ENCODE results near the gene RBM26. TPM values are rescaled to one million over a fixed set of nuclear protein-coding genes. Genes with fewer than 3 reads are reported as not detected.

Gene RBM26
- total and polyA plus RNA-seq, 3 donors from 2014 or later, result 37.6 to 67.5 (median 66.1) TPM

- DNase-seq, result no peak
- H3K27ac ChIP-seq, result no peak overlapping the region
- H3K27me3 ChIP-seq, result no peaks in the 10 kb centered on the region
- H3K4me1 ChIP-seq, result no peaks in the 10 kb centered on the region
- TF ChIP-seq CTCF (IDR thresholded peaks at IDR 0.05), result no peak
- no peak for TF ChIP-seq POLR2A (IDR thresholded peaks at IDR 0.05)
- no peaks in the 10 kb centered on the region for H3K36me3 ChIP-seq (ENCODE audit: low read depth, missing control alignments)
- H3K4me3 ChIP-seq, result no peak overlapping the region
- intact Hi-C loops (cut with DNase I; ENCODE audit: low total_unique reads), result no loop called here
- no peaks in the 10 kb centered on the region for H3K9me3 ChIP-seq
Observed at GRCh38 chr13:79273045-79273444, 133.0 kb downstream of the RBM26 start.

- WGBS, 2 donors, result 47 to 52% methylated on average over 1 of the region's 1 CpG
- Histone ChIP-seq H3K4me1 (no peaks in the 10 kb centered on the region), H3K9me3 (no peaks in the 10 kb centered on the region), H3K27ac (no peak overlapping the region), H3K4me3 (no peak overlapping the region), H3K36me3 (ENCODE audit: low read depth, missing control alignments) (no peaks in the 10 kb centered on the region), H3K27me3 (no peaks in the 10 kb centered on the region)
- no peak for DNase-seq
- intact Hi-C loops (cut with DNase I; ENCODE audit: low total_unique reads), result no loop called here
- TF ChIP-seq POLR2A (IDR thresholded peaks at IDR 0.05) (no peak), CTCF (IDR thresholded peaks at IDR 0.05) (no peak)
Observed at GRCh38 chr13:79271616-79272015, 134.4 kb downstream of the RBM26 start.

- intact Hi-C loops (cut with DNase I; ENCODE audit: low total_unique reads), result no loop called here
Observed at GRCh38 chr13:79270859-79271258, 135.2 kb downstream of the RBM26 start.

More at GRCh38 chr13:79270859-79271258, 135.2 kb downstream of the RBM26 start:
- DNase-seq, result no peak
- WGBS, 2 donors, result 87 to 89% methylated on average over 3 of the region's 3 CpGs
- H3K9me3 ChIP-seq, result no peaks in the 10 kb centered on the region
- no peaks in the 10 kb centered on the region for H3K36me3 ChIP-seq (ENCODE audit: low read depth, missing control alignments)
- no peak for TF ChIP-seq POLR2A (IDR thresholded peaks at IDR 0.05)
- no peak for TF ChIP-seq CTCF (IDR thresholded peaks at IDR 0.05)
- H3K4me1 ChIP-seq, result no peaks in the 10 kb centered on the region
- H3K27ac ChIP-seq, result no peak overlapping the region
- no peaks in the 10 kb centered on the region for H3K27me3 ChIP-seq
- no peak overlapping the region for H3K4me3 ChIP-seq

Small RNA genes within 50 kb of the gene (small RNA-seq; reads per million reads assigned to genes)
- gene RNA5SP33, result 0 reads per million in 2 donors

Other genes starting within 250 kb of the RBM26 start
- 10 to 100 TPM; 25.3 to 33.8 TPM for gene NDFIP2, start 74.9 kb upstream of the RBM26 start, total RNA-seq
- gene NDFIP2, start 74.9 kb upstream of the RBM26 start, polyA plus RNA-seq (ENCODE audit: insufficient read depth, low read depth, low replicate concordance), result 56.1 TPM

All from testis (tissue), 3 donors.